Panc1 (cell line): ENCODE measurements around the gene ZBTB34. TPM values are rescaled to one million over a fixed set of nuclear protein-coding genes. Genes with fewer than 3 reads are reported as not detected.

Experiments used
- ATAC-seq: fragments of 200-7000 bp; cut with Tn5 transposase; 2 replicates; pipeline ENCODE4 v1.9.1; 2020; ENCODE audit warnings: mild to moderate bottlenecking, moderate library complexity
- BruUV-seq: library from RNA; stranded (reverse); fragments of 400-500 nt; replicated peaks from 2 replicates; lab custom pipeline; 2021; lab: Mats Ljungman, UMichigan
- CTCF ChIA-PET: fragments of 300-600 bp; sonication (Branson Sonifier 250); formaldehyde crosslinking; loops from one replicate; lab custom pipeline; 2022; ENCODE audit warnings: antibody characterized with exemption; lab: Charles Lee
- POLR2A ChIA-PET: fragments of 300-600 bp; sonication (Branson Sonifier 250); formaldehyde crosslinking; loops from one replicate; lab custom pipeline; 2022; ENCODE audit warnings: antibody characterized with exemption; lab: Charles Lee
- DNase-seq: peaks from one replicate; pipeline ENCODE4 v3.0.0-alpha.2; 2010; ENCODE audit warnings: low read depth, low spot score
- H3K27ac ChIP-seq: 2 replicates; pipeline ENCODE4 v1.5.1; 2011; ENCODE audit warnings: mild to moderate bottlenecking, low read length, inconsistent platforms
- H3K27me3 ChIP-seq: fragments of 200-500 bp; sonication (Bioruptor generic); 2 replicates; pipeline ENCODE4 v1.6.0; 2014; ENCODE audit warnings: low read length, inconsistent platforms; ENCODE audit not compliant: control insufficient read depth, insufficient read depth
- H3K36me3 ChIP-seq: fragments of 200-500 bp; sonication (Bioruptor generic); 2 replicates; pipeline ENCODE4 v1.5.1; 2014; ENCODE audit warnings: inconsistent platforms, mild to moderate bottlenecking, low read length, moderate library complexity; ENCODE audit not compliant: control insufficient read depth, insufficient read depth
- H3K4me1 ChIP-seq: 2 replicates; pipeline ENCODE4 v1.5.1; 2011; ENCODE audit warnings: inconsistent platforms, mild to moderate bottlenecking, low read length, moderate library complexity; ENCODE audit not compliant: control insufficient read depth, insufficient read depth
- H3K4me3 ChIP-seq, 2 experiments: 2 replicates each; pipeline ENCODE4 v1.5.1; 2011 to 2012; ENCODE audit warnings: low read depth in 2 of 2, low read length in 2 of 2, mild to moderate bottlenecking in 2 of 2, inconsistent platforms in 1 of 2, moderate library complexity in 1 of 2
- H3K9me3 ChIP-seq: fragments of 200-500 bp; sonication (Bioruptor generic); 2 replicates; pipeline ENCODE4 v1.5.1; 2014; ENCODE audit warnings: low read depth, mild to moderate bottlenecking, inconsistent platforms, low read length, moderate library complexity; ENCODE audit not compliant: control insufficient read depth, insufficient read depth
- POLR2AphosphoS5 ChIP-seq: IDR thresholded peaks from 2 replicates; pipeline ENCODE4 v1.6.1; 2012; ENCODE audit warnings: mild to moderate bottlenecking, low read depth, low read length, moderate library complexity
- SIN3A ChIP-seq: IDR thresholded peaks from 2 replicates; pipeline ENCODE4 v1.6.1; 2012; ENCODE audit warnings: low read depth, mild to moderate bottlenecking, low read length, moderate library complexity, borderline replicate concordance; ENCODE audit not compliant: insufficient read depth
- TCF7L2 ChIP-seq: IDR thresholded peaks from 2 replicates; pipeline ENCODE4 v1.6.1; 2011; ENCODE audit warnings: mild to moderate bottlenecking, low read depth, low read length, inconsistent platforms
- in situ Hi-C: cut with HindIII; loops from 2 replicates; pipeline ENCODE4 v1.10.0; 2016; ENCODE audit warnings: low sequenced_read_pairs, low pct_unique_long_range_greater_than_20kb
- intact Hi-C: fragments of 100-400 bp; cut with micrococcal nuclease; formaldehyde crosslinking; loops from one replicate; pipeline ENCODE4 v1.10.0; 2022; ENCODE audit not compliant: unreplicated experiment
- total RNA-seq: library from RNA; stranded (reverse); gene quantifications from one replicate; pipeline ENCODE4 v1.2.1, GENCODE V29; 2021; ENCODE audit not compliant: unreplicated experiment
- TF ChIP-seq, protein P1 (sequence below): fragments of 450-650 bp; IDR thresholded peaks from 2 replicates; pipeline ENCODE4 v1.5.1; 2017; ENCODE audit warnings: mild to moderate bottlenecking
- TF ChIP-seq, protein P2 (sequence below), 2 experiments: IDR thresholded peaks; 2 replicates each; pipeline ENCODE4 v1.6.1; 2011 to 2012; ENCODE audit warnings: low read depth in 2 of 2, control low read depth in 1 of 2, low read length in 1 of 2, mild to moderate bottlenecking in 1 of 2, moderate library complexity in 1 of 2; ENCODE audit not compliant: insufficient read depth in 1 of 2

Gene ZBTB34
- total RNA-seq, 1 experiment from 2014 or later, result 5.5 TPM

DNA sequence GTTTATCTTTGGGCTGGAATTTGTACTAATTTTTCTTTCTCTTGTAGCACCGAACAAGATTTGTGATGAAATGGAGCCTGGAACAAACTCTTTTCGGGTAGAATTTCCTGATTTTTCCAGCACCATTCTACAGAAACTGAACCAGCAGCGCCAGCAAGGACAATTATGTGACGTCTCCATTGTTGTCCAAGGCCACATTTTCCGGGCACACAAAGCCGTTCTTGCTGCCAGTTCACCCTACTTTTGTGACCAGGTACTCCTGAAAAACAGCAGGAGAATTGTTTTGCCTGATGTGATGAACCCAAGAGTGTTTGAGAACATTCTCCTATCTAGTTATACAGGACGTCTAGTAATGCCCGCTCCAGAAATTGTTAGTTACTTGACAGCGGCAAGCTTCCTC is 28.0 kb upstream of the ZBTB34 start:
- TF ChIP-seq, protein P1, sequence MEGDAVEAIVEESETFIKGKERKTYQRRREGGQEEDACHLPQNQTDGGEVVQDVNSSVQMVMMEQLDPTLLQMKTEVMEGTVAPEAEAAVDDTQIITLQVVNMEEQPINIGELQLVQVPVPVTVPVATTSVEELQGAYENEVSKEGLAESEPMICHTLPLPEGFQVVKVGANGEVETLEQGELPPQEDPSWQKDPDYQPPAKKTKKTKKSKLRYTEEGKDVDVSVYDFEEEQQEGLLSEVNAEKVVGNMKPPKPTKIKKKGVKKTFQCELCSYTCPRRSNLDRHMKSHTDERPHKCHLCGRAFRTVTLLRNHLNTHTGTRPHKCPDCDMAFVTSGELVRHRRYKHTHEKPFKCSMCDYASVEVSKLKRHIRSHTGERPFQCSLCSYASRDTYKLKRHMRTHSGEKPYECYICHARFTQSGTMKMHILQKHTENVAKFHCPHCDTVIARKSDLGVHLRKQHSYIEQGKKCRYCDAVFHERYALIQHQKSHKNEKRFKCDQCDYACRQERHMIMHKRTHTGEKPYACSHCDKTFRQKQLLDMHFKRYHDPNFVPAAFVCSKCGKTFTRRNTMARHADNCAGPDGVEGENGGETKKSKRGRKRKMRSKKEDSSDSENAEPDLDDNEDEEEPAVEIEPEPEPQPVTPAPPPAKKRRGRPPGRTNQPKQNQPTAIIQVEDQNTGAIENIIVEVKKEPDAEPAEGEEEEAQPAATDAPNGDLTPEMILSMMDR, result no peak
- no peak for TF ChIP-seq SIN3A
- no peak for TF ChIP-seq TCF7L2
- TF ChIP-seq, protein P2, sequence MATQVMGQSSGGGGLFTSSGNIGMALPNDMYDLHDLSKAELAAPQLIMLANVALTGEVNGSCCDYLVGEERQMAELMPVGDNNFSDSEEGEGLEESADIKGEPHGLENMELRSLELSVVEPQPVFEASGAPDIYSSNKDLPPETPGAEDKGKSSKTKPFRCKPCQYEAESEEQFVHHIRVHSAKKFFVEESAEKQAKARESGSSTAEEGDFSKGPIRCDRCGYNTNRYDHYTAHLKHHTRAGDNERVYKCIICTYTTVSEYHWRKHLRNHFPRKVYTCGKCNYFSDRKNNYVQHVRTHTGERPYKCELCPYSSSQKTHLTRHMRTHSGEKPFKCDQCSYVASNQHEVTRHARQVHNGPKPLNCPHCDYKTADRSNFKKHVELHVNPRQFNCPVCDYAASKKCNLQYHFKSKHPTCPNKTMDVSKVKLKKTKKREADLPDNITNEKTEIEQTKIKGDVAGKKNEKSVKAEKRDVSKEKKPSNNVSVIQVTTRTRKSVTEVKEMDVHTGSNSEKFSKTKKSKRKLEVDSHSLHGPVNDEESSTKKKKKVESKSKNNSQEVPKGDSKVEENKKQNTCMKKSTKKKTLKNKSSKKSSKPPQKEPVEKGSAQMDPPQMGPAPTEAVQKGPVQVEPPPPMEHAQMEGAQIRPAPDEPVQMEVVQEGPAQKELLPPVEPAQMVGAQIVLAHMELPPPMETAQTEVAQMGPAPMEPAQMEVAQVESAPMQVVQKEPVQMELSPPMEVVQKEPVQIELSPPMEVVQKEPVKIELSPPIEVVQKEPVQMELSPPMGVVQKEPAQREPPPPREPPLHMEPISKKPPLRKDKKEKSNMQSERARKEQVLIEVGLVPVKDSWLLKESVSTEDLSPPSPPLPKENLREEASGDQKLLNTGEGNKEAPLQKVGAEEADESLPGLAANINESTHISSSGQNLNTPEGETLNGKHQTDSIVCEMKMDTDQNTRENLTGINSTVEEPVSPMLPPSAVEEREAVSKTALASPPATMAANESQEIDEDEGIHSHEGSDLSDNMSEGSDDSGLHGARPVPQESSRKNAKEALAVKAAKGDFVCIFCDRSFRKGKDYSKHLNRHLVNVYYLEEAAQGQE (IDR thresholded peaks at IDR 0.05; ENCODE audit: insufficient read depth in 1 of 2, low read depth in 2 of 2, low read length in 1 of 2), result no peak
- no peak for TF ChIP-seq POLR2AphosphoS5
- Histone ChIP-seq H3K27ac (no peak overlapping the region), H3K4me1 (no peaks in the 10 kb centered on the region), H3K9me3 (no peaks in the 10 kb centered on the region), H3K27me3 (no peaks in the 10 kb centered on the region), H3K4me3 (no peak overlapping the region), H3K36me3 (0 out of 2 replicates have a peak, but pooled peaks cover 3% of the 10 kb centered on the region)
- BruUV-seq, result no TSS peak
- in situ Hi-C loops (no loop called here), intact Hi-C loops (no loop called here)
- POLR2A ChIA-PET, result no interaction called here
- no peak for DNase-seq
- CTCF ChIA-PET, result no interaction called here
- ATAC-seq, result no peak

DNA sequence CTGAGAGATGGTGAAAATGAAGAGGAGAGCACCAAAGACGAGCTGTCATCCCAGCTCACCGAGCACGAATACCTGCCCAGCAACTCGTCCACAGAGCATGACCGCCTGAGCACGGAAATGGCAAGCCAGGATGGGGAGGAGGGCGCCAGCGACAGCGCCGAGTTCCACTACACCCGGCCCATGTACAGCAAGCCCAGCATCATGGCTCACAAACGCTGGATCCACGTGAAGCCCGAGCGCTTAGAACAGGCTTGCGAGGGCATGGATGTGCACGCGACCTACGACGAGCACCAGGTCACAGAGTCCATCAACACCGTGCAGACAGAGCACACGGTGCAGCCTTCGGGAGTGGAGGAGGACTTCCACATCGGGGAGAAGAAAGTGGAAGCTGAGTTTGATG is 27.4 kb upstream of the ZBTB34 start:
- ChIA-PET CTCF (no interaction called here), POLR2A (no interaction called here)
- intact Hi-C loops (no loop called here), in situ Hi-C loops (no loop called here)
- TF ChIP-seq, protein P2 (IDR thresholded peaks at IDR 0.05; ENCODE audit: insufficient read depth in 1 of 2, low read depth in 2 of 2, low read length in 1 of 2), result no peak
- TF ChIP-seq, protein P1, result no peak
- TF ChIP-seq TCF7L2 (no peak), POLR2AphosphoS5 (no peak), SIN3A (no peak)
- Histone ChIP-seq H3K36me3 (0 out of 2 replicates have a peak, but pooled peaks cover 3% of the 10 kb centered on the region), H3K27me3 (no peaks in the 10 kb centered on the region), H3K4me1 (no peaks in the 10 kb centered on the region), H3K27ac (no peak overlapping the region), H3K4me3 (no peak overlapping the region), H3K9me3 (no peaks in the 10 kb centered on the region)
- DNase-seq (no peak), ATAC-seq (no peak)
- BruUV-seq, result no TSS peak
